BLaER1 treated with 17β-estradiol and CSF1 and Interleukin-3, amounts not matched to agents 10 nM and 100 nM (cell line): ENCODE measurements around the gene SLC25A33.

Source experiments
- H3K27ac ChIP-seq, 11 experiments: shearing (Covaris generic); formaldehyde crosslinking; 2 replicates each; pipeline ENCODE4 v1.8.1; 2022
- H3K27me3 ChIP-seq, 11 experiments: shearing (Covaris generic); formaldehyde crosslinking; 2 replicates each; pipeline ENCODE4 v1.8.1; 2022
- H3K36me3 ChIP-seq, 11 experiments: shearing (Covaris generic); formaldehyde crosslinking; 2 replicates each; pipeline ENCODE4 v1.8.1; 2022
- H3K4me1 ChIP-seq, 10 experiments: shearing (Covaris generic); formaldehyde crosslinking; 2 replicates each; pipeline ENCODE4 v1.8.1; 2022
- H3K4me2 ChIP-seq, 11 experiments: shearing (Covaris generic); formaldehyde crosslinking; 2 replicates each; pipeline ENCODE4 v1.8.1; 2022
- H3K4me3 ChIP-seq, 10 experiments: shearing (Covaris generic); formaldehyde crosslinking; 2 replicates each; pipeline ENCODE4 v1.8.1; 2022
- H3K9ac ChIP-seq, 11 experiments: shearing (Covaris generic); formaldehyde crosslinking; 2 replicates each; pipeline ENCODE4 v1.8.1; 2022
- H3K9me3 ChIP-seq, 11 experiments: shearing (Covaris generic); formaldehyde crosslinking; replicated peaks in 1 of 11; 2 replicates each; pipeline ENCODE4 v1.8.1; 2022
- H4K20me1 ChIP-seq, 11 experiments: shearing (Covaris generic); formaldehyde crosslinking; 2 replicates each; pipeline ENCODE4 v1.8.1; 2022
- Cebpa-rat ChIP-seq, 11 experiments: shearing (Covaris generic); IDR thresholded peaks; 2 replicates each; pipeline ENCODE4 v1.8.1; 2022

SLC25A33 gene

DNA sequence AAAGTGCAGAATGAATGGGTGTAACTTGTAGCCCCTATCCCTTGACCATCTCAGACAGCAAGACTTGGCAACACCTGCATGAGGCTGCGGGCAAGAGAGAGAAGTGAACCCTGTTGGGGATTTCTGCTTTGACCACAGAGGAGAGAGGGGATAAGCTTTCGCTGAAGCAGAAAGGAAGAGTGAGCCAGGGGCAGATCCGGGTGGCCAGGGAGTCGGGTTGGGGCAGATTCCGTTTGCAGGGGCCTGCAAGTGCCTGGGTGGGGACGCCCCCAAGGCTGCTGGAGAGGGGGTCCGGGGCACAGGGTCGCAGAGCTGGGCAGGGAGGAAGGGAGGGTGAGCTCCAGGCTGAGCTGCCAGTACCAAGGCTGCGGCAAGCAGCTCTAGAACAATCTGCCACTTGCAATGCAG is 86.9 kb downstream of the SLC25A33 start:
- Histone ChIP-seq H3K27ac (peak overlapping the region in 7 of 11 experiments; percentile 1 to 63 (median 45); a peak in 10 of 22 replicates), H4K20me1 (peaks cover 0 to 6% (median 0%) of the 10 kb centered on the region in 11 experiments; a peak in 2 of 22 replicates), H3K9me3 (no peaks in the 10 kb centered on the region), H3K36me3 (no peaks in the 10 kb centered on the region), H3K4me2 (peak overlapping the region; percentile 81 to 99 (median 91)), H3K4me1 (peaks cover 54 to 69% (median 63%) of the 10 kb centered on the region in 10 experiments), H3K27me3 (no peaks in the 10 kb centered on the region), H3K4me3 (peak overlapping the region; percentile 26 to 63 (median 50); a peak in 17 of 20 replicates), H3K9ac (peak overlapping the region in 9 of 11 experiments; percentile 19 to 82 (median 55); a peak in 15 of 22 replicates)
- no peak for TF ChIP-seq Cebpa-rat (IDR thresholded peaks at IDR 0.05)

- Histone ChIP-seq H3K36me3 (no peaks in the 10 kb centered on the region), H3K9me3 (peaks cover 0 to under 1% (median 0%) of the 10 kb centered on the region in 11 experiments; a peak in 1 of 22 replicates), H3K4me1 (peaks cover 63 to 77% (median 73%) of the 10 kb centered on the region in 10 experiments), H3K27me3 (no peaks in the 10 kb centered on the region), H3K4me2 (peak overlapping the region; percentile 81 to 99 (median 91)), H3K4me3 (peak overlapping the region in 4 of 10 experiments; percentile 8 to 57 (median 40); a peak in 7 of 20 replicates), H4K20me1 (peaks cover 0 to 6% (median 0%) of the 10 kb centered on the region in 11 experiments; a peak in 2 of 22 replicates), H3K27ac (peak overlapping the region in 10 of 11 experiments; percentile 42 to 86 (median 73); a peak in 19 of 22 replicates), H3K9ac (peak overlapping the region; percentile 20 to 82 (median 58); a peak in 16 of 22 replicates)
- TF ChIP-seq Cebpa-rat (IDR thresholded peaks at IDR 0.05) = no peak
Measured at GRCh38 chr1:9628541-9629444, 89.5 kb downstream of the SLC25A33 start.

DNA sequence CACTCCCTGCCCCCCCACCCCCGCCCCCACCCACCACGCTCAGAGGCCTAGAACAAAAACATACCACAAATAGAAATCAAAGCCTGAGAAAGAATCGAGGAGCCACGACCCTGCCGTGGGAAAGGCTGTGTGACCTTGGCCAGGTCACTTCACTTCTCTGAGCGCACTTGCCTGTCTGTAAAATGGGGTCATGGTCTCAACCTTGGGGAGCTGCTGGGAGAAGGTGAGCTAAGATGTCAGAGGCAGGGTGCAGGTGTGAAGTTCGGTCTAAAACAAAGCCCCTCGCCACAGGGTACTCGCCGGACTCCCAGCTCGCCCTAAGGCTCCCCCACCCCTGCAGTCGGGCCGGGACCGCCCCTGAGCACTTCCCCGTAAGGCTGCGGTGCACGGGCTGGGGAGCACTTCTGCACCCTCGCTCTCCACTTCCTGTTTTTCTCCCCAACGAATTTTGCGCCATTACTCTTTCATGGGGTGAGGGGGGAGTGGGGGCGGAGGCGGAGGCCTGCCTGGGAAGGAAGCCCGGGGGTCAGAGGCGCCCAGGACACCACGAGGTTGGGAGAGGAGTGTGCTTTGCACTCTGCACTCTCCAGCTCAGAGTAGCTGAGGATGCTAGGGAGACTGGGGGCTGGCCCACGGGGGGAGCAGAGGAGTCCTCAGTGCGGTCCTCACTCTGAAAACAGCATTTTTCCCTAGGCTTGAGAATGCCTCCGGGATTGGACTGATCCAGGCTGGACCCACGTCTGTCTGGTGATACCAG is 90.4 kb downstream of the SLC25A33 start:
- Histone ChIP-seq H4K20me1 (peaks cover 0 to 6% (median 0%) of the 10 kb centered on the region in 11 experiments; a peak in 2 of 22 replicates), H3K9me3 (peaks cover 4 to 8% (median 6%) of the 10 kb centered on the region in 11 experiments; a peak in 19 of 22 replicates), H3K4me3 (peak overlapping the region; percentile 31 to 72 (median 54)), H3K9ac (peak overlapping the region; percentile 27 to 82 (median 69); a peak in 20 of 22 replicates), H3K27me3 (no peaks in the 10 kb centered on the region), H3K27ac (peak overlapping the region in 10 of 11 experiments; percentile 54 to 86 (median 79); a peak in 20 of 22 replicates), H3K4me2 (peak overlapping the region; percentile 81 to 99 (median 91)), H3K4me1 (peaks cover 68 to 79% (median 74%) of the 10 kb centered on the region in 10 experiments), H3K36me3 (peaks cover 0 to 7% (median 0%) of the 10 kb centered on the region in 11 experiments; a peak in 2 of 22 replicates)
- no peak for TF ChIP-seq Cebpa-rat (IDR thresholded peaks at IDR 0.05)

- Histone ChIP-seq H3K9ac (peak overlapping the region; percentile 27 to 82 (median 69); a peak in 20 of 22 replicates), H3K27ac (peak overlapping the region in 10 of 11 experiments; percentile 54 to 86 (median 79); a peak in 19 of 22 replicates), H3K27me3 (no peaks in the 10 kb centered on the region), H3K4me2 (peak overlapping the region; percentile 81 to 99 (median 91)), H3K9me3 (peaks cover 10 to 17% (median 15%) of the 10 kb centered on the region in 11 experiments; a peak in 19 of 22 replicates), H3K4me3 (peak overlapping the region; percentile 31 to 72 (median 54)), H3K4me1 (peaks cover 65 to 76% (median 72%) of the 10 kb centered on the region in 10 experiments), H4K20me1 (peaks cover 0 to 6% (median 0%) of the 10 kb centered on the region in 11 experiments; a peak in 2 of 22 replicates), H3K36me3 (peaks cover 0 to 16% (median 0%) of the 10 kb centered on the region in 11 experiments; a peak in 4 of 22 replicates)
- TF ChIP-seq Cebpa-rat (IDR thresholded peaks at IDR 0.05) = no peak
Measured at GRCh38 chr1:9630331-9631111, 91.3 kb downstream of the SLC25A33 start.

- Histone ChIP-seq H3K27ac (no peak overlapping the region), H3K9me3 (peaks cover 10 to 19% (median 16%) of the 10 kb centered on the region in 11 experiments; a peak in 19 of 22 replicates), H3K4me2 (peak overlapping the region in 2 of 11 experiments; percentile 86 to 99; a peak in 6 of 22 replicates), H3K9ac (no peak overlapping the region), H3K4me3 (no peak overlapping the region), H3K36me3 (peaks cover 0 to 19% (median 0%) of the 10 kb centered on the region in 11 experiments; a peak in 4 of 22 replicates), H4K20me1 (0 out of 22 replicates have a peak, but pooled peaks cover 0 to under 1% (median 0%) of the 10 kb centered on the region in 11 experiments), H3K27me3 (no peaks in the 10 kb centered on the region), H3K4me1 (peaks cover 54 to 65% (median 62%) of the 10 kb centered on the region in 10 experiments)
- no peak for TF ChIP-seq Cebpa-rat (IDR thresholded peaks at IDR 0.05)
Measured at GRCh38 chr1:9631613-9632012, 92.3 kb downstream of the SLC25A33 start.

DNA sequence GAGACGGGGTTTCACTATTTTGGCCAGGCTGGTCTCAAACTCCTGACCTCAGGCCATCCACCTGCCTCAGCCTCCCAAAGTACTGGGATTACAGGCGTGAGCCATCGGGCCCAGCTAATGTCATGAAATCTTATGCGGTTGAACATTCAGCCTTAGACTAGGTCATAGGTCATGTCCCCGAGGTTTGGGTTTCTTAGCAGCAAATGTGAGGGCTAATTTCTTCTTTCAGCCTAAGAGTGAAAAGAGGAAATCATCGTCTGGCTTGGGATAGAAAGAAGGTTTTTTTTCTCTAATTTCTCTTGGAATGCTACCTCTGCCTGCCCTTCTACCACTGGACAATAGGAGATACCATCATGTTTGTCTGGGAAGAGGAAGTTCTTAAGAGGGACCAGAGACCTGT is 94.2 kb downstream of the SLC25A33 start:
- Histone ChIP-seq H4K20me1 (no peaks in the 10 kb centered on the region), H3K4me1 (peaks cover 38 to 48% (median 45%) of the 10 kb centered on the region in 10 experiments), H3K4me2 (peak overlapping the region in 10 of 11 experiments; percentile 9 to 78 (median 29); a peak in 10 of 22 replicates), H3K27ac (no peak overlapping the region), H3K9ac (no peak overlapping the region), H3K4me3 (no peak overlapping the region), H3K36me3 (peaks cover 0 to 26% (median 0%) of the 10 kb centered on the region in 11 experiments; a peak in 6 of 22 replicates), H3K27me3 (no peaks in the 10 kb centered on the region), H3K9me3 (peaks cover 10 to 33% (median 25%) of the 10 kb centered on the region in 11 experiments; a peak in 20 of 22 replicates)
- TF ChIP-seq Cebpa-rat (IDR thresholded peaks at IDR 0.05) = no peak

DNA sequence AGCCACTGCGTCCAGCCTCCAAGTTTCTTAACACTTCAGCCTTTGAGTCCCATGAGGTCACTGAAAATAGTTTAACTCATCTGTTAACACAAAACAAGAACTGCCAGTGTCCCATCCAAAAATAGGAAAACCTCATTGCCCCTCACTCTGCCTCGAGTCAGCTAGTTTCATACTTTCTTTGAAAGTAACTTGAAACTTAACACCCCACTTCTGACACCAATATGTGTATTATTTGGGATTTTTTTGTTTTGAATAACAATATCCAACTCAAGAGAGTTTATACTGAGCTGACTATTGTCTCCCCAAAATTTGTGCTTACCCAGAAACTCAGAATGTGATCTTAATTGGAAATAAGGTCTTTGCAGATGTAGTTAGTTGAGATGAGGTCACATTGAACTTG is 95.3 kb downstream of the SLC25A33 start:
- no peaks in the 10 kb centered on the region for H3K27me3 ChIP-seq

More for the DNA sequence above, 95.3 kb downstream of the SLC25A33 start:
- no peak overlapping the region for H3K4me3 ChIP-seq
- H4K20me1 ChIP-seq = no peaks in the 10 kb centered on the region
- H3K27ac ChIP-seq = no peak overlapping the region
- TF ChIP-seq Cebpa-rat (IDR thresholded peaks at IDR 0.05) = no peak
- H3K4me1 ChIP-seq = peaks cover 38 to 47% (median 44%) of the 10 kb centered on the region in 10 experiments
- H3K9me3 ChIP-seq = peaks cover 10 to 33% (median 25%) of the 10 kb centered on the region in 11 experiments; a peak in 20 of 22 replicates
- peak overlapping the region in 9 of 11 experiments; percentile 6 to 78 (median 22); a peak in 8 of 22 replicates for H3K4me2 ChIP-seq
- peaks cover 0 to 26% (median 0%) of the 10 kb centered on the region in 11 experiments; a peak in 6 of 22 replicates for H3K36me3 ChIP-seq
- no peak overlapping the region for H3K9ac ChIP-seq
